ENCODE results near the gene NECTIN2.
A peak's percentile ranks its signal among the peaks of the same experiment; 100 is the strongest.
"Not testable (repeated sequence)": the region's sequence is repeated elsewhere in the genome, so short reads cannot be mapped to it uniquely, and the experiment has no call there.

Gene NECTIN2

GRCh38 chr19:44884566-44884965 lies 38.5 kb downstream of the NECTIN2 start:
- H3K4me3 ChIP-seq (ENCODE audit: control insufficient read depth, low read depth, low read length), result no peak overlapping the region
- TF ChIP-seq, protein P1, sequence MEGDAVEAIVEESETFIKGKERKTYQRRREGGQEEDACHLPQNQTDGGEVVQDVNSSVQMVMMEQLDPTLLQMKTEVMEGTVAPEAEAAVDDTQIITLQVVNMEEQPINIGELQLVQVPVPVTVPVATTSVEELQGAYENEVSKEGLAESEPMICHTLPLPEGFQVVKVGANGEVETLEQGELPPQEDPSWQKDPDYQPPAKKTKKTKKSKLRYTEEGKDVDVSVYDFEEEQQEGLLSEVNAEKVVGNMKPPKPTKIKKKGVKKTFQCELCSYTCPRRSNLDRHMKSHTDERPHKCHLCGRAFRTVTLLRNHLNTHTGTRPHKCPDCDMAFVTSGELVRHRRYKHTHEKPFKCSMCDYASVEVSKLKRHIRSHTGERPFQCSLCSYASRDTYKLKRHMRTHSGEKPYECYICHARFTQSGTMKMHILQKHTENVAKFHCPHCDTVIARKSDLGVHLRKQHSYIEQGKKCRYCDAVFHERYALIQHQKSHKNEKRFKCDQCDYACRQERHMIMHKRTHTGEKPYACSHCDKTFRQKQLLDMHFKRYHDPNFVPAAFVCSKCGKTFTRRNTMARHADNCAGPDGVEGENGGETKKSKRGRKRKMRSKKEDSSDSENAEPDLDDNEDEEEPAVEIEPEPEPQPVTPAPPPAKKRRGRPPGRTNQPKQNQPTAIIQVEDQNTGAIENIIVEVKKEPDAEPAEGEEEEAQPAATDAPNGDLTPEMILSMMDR (IDR thresholded peaks at IDR 0.05; ENCODE audit: control insufficient read depth, insufficient read depth, low read depth, low read length, missing control alignments), result no peak
- DNase-seq (ENCODE audit: low read depth), result no peak

DNA sequence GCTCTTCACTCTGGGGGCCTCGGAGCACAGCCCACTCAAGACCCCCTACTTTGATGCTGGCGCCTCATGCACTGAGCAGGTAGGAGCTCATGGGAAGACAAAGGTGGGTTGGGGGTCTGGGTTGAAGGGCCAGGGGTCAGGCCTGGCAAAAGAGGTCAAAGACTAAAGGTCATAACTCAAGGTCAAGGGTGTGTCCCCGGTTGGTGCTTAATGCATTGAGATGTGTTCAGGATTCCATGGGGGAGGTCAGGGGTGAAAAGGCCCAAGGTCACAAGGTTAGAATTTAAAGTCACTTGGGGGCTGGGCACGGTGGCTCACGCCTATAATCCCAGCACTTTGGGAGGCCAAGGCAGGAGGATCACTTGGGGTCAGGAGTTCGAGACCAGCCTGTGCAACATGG lies 40.0 kb downstream of the NECTIN2 start:
- DNase-seq (ENCODE audit: low read depth), result no peak
- H3K4me3 ChIP-seq (ENCODE audit: control insufficient read depth, low read depth, low read length), result no peak overlapping the region
- TF ChIP-seq, protein P1 (IDR thresholded peaks at IDR 0.05; ENCODE audit: control insufficient read depth, insufficient read depth, low read depth, low read length, missing control alignments), result no peak

GRCh38 chr19:44887648-44888047 lies 41.6 kb downstream of the NECTIN2 start:
- DNase-seq (ENCODE audit: low read depth), result no peak
- no peak overlapping the region for H3K4me3 ChIP-seq (ENCODE audit: control insufficient read depth, low read depth, low read length)
- TF ChIP-seq, protein P1 (IDR thresholded peaks at IDR 0.05; ENCODE audit: control insufficient read depth, insufficient read depth, low read depth, low read length, missing control alignments), result no peak

- H3K4me3 ChIP-seq (ENCODE audit: control insufficient read depth, low read depth, low read length); DNase-seq (ENCODE audit: low read depth): not testable (repeated sequence)
Observed at GRCh38 chr19:44888335-44888734, 42.2 kb downstream of the NECTIN2 start.

GRCh38 chr19:44889830-44890365 lies 43.8 kb downstream of the NECTIN2 start:
- peak overlapping the region; percentile 70 for H3K4me3 ChIP-seq (ENCODE audit: control insufficient read depth, low read depth, low read length)
- no peak for DNase-seq (ENCODE audit: low read depth)
- TF ChIP-seq, protein P1 (IDR thresholded peaks at IDR 0.05; ENCODE audit: control insufficient read depth, insufficient read depth, low read depth, low read length, missing control alignments), result no peak

DNA sequence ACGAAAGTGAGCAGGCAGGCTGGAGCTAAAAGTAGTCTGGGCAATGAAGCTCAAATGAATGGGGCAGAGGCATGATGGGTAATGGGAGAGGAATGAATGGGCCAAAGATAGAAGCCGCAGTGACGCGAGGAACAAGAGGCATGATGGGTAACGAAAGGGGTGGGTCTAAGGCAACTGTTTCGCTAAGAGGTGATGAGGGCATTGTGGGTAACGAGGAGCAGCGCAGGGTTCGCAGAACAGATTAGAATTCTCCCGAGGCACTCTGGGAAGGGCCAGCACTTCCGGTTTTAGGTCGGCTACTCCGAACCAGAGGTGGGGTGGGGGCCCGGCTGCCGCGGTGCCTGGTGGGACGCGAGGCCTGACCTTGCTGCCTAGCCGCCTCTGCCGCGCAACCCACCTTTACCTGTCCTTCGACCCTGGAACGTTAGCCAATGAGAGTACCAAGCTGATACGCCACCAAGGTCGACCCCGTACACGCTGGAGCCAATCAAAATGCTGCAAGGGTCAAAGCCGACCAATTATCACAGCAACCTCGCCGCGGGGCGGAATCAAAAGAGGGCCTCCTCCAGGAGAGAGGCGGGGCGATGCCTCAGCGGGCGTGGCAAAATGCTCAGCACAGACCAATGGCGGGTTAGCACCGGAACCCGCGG lies 44.4 kb downstream of the NECTIN2 start:
- peak; percentile 99 for DNase-seq (ENCODE audit: low read depth)
- H3K4me3 ChIP-seq (ENCODE audit: control insufficient read depth, low read depth, low read length), result peak overlapping the region; percentile 70
- TF ChIP-seq, protein P1 (IDR thresholded peaks at IDR 0.05; ENCODE audit: control insufficient read depth, insufficient read depth, low read depth, low read length, missing control alignments), result no peak

- H3K4me3 ChIP-seq (ENCODE audit: control insufficient read depth, low read depth, low read length), result peak within 1 kb of the TSS; percentile 89
- DNase-seq (ENCODE audit: low read depth), result no peak
- TF ChIP-seq, protein P1 (IDR thresholded peaks at IDR 0.05; ENCODE audit: control insufficient read depth, insufficient read depth, low read depth, low read length, missing control alignments), result no peak
Observed at GRCh38 chr19:44891016-44891882, 45.2 kb downstream of the NECTIN2 start, which contains the start of gene TOMM40. Gene TOMM40, plus strand, starts transcription at chr19:44891254. Its CDS starts 162 bp downstream, at chr19:44891416.

All from AG09309 (cell line).